Right renal pelvis (tissue), 4 donors: Measurements from ENCODE around the gene SURF1. TPM values are rescaled to one million over a fixed set of nuclear protein-coding genes. Genes with fewer than 3 reads are reported as not detected.
"Not testable (repeated sequence)": the region's sequence is repeated elsewhere in the genome, so short reads cannot be mapped to it uniquely, and the experiment has no call there.

ENCODE experiments used
- DNase-seq, 4 donors: peaks; one replicate each; pipeline ENCODE4 v3.0.0-alpha.2; 2013; ENCODE audit warnings: low read depth in 4 of 4, low spot score in 3 of 4, missing footprints in 1 of 4
- polyA plus RNA-seq, 4 donors: library from polyadenylated mRNA; unstranded; fragments of 120-200 nt; gene quantifications; one replicate each; pipeline ENCODE4 v1.2.1, GENCODE V29; 2013; ENCODE audit not compliant: insufficient read length in 4 of 4

SURF1 gene
- polyA plus RNA-seq, 4 donors: 33.8 to 53.0 (median 42.4) TPM

DNA sequence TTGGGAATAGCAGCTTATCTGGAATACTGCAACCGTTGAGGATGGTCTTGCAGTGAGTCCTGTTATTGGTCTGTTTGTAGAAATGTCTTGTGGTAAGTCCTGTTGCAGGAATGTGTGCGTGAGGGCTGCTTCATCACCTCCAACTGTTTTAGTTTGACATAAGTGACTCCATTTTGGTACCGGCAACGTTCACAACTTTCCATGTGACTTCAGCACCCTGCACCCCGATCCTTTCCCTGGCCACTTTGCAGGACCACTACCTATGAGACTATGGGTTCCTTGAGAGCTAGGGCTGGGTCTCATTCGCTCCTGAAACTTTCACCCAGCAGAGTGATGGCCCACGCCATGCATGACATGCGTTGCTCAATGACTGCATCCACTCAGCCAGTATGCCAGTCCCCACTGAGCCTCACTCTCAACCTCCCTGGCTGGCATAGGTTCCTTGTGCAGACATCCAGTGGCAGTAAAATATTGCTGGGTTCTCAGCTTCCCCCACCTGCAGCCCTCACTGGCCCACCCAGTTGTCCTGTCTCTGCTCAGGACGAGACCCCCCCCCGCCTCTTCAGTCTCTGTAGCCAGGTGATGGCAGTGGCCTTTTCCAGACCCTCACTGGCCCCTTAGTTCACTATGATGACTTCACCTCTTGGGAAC is 28.3 kb downstream of the SURF1 start:
- no peak for DNase-seq

DNA sequence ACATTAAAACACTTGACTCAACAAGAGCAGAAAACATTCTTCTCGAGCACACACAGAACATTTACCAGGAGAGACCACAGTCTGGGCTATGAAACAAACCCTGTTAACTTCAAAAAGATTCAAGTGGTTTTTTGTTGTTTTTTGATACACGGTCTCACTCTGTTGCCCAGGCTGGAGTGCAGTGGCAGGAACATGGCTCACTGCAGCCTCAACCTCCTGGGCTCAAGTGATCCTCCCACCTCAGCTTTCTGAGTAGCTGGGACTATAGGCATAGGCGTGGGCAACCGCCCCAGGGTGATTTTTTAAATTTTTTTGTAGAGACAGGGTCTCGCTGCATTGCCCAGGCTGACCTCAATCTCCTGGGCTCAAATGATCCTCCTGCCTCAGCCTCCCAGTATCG is 29.3 kb downstream of the SURF1 start:
- not testable (repeated sequence) for DNase-seq

DNA sequence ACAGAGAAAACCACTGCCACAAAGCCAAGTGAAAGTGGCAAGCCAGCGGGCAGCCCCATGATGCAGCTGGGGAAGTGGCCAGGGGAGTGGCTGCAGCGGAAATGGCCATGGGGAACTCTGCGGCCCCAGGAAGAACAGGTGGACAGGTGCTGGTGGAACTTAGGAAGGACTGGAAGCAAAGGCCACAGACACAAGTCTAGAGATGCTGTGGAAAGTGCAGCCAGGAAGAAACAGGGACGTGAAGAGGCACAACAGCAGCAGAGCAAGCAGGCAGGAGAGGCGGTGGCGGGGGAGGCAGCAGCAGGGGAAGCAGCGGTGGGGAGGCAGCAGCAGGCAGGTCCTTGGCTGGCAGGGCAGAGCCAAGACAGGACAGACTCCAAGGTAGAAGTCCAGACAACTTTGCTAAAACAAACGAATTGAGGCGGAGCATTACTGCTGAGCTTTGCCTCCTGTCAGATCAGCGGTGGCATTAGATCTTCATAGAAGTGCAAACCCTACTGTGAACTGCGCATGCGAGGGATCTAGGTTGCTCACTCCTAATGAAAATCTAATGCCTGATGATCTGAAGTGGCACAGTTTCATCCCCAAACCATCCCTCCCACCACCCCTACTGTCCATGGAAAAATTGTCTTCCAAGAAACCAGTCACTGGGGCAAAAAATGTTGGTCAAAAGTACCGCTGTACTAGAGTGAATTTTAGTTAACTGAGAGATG is 32.1 kb downstream of the SURF1 start:
- DNase-seq: no peak

DNA sequence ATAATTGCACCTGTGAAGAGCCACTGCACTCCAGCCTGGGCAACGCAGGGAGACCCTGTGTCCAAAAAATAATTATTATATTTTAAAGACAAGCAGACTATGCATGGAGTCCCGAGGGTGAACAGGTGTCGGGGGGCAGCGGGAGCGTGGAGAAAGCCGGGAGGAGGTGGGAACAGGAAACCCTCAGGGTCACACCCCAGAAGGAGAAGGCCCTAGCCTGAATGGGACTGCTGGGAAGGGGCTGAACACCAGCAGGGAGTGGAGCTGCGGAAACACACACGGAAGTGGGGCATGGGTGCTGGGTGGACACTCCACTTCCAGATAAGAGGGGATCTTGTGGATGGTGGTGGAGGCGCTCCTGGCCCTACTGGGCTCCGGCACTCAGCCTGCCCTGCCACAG is 33.1 kb downstream of the SURF1 start:
- no peak for DNase-seq

DNA sequence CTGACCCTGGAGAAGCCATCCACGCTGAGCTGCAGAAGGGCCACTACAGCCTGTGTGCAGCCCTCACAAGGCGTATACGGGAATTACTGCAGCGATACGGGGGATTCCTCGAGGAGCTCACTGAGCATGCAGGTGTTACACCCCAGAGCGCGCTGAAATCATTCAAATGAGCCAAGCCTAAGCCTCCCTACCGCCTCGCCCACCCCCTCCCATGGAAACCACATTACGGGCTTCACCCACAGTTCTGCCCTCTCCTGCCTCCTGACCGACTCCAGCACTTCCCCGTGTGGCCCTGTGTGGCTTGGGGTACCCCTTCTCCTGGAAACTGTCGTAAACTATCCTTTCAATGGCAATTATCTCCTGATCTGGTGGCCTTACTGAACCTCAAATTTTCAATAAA is 33.6 kb downstream of the SURF1 start:
- no peak for DNase-seq

DNA sequence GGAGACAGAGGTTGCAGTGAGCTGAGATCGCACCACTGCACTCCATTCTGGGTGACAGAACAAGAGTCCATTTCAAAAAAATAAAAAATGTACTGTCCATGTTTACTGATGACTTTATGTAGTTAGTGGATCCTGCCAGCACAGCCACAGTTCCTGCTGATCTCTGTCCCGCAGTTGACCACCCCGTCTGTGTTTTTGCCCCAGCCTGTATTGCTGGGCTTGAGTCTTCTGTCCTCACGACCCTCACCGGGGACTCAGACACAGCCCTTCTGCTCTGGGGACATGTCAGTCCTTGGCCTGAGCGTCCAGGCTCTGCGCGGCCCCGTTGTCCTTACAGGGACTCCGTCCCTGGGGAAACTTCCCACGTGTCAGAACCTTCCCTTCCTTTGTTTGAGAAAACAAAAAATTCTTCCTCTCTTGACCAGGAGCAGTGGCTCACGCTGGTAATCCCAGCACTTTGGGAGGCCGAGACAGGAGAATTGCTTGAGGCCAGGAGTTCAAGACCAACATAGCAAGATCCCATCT is 34.8 kb downstream of the SURF1 start:
- no peak for DNase-seq

DNA sequence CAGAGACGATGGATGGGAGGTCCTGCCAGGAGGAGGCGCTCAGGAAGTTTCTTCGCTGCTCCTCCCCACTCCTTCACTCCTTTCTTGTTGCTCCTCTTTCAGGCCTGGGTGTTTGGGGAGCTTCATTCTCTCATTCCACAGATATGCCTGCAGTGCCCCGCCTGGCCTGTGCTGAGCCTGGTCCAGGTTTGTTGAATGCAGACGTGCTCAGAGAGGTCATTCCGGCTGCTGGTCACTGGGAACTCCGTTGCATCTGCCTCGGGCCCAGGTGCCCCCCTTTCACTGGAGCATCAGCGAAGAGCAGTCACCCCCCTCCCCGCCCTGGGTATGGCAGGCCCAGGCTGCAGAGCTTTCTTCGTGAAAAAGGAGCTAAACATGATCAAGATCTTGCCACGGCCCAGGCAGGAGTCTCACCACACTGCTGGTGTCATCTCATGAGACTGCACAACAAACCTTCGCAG is 35.8 kb downstream of the SURF1 start:
- DNase-seq: no peak

DNA sequence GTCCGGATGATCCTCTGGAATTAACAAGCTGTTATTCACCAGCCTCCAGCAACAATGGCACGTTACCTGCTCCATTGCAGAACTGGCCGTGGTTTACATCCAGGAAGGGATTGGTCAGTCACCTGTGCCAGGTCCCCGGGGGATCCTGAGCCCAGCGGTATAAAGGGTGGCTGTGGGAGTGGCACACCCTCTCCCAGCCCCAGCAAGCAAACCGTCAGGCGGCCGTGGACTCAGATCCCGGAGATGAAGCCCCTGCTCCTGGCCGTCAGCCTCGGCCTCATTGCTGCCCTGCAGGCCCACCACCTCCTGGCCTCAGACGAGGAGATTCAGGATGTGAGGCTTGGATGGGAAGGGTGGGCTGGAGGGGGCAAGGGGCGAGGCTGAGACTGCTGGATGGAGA is 38.7 kb downstream of the SURF1 start:
- not testable (repeated sequence) for DNase-seq

DNA sequence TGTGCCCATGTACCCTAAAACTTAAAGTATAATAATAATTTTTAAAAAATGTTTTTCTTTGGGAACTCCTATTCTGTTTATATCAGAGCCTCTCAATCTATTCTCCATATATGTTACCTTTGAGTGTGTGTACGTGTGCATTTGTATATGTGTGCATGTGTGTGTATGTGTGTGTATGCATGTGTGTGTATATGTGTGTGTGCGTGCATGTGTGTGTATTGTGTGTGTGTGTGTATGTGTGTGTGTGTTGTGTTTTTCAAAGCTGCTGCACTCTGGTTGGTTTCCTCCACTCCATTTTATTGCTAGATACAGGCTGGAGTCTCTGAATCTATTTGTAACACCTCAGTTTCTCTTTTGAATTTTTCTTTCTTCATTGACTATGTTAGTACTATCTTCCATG is 40.3 kb downstream of the SURF1 start:
- DNase-seq: no peak

DNA sequence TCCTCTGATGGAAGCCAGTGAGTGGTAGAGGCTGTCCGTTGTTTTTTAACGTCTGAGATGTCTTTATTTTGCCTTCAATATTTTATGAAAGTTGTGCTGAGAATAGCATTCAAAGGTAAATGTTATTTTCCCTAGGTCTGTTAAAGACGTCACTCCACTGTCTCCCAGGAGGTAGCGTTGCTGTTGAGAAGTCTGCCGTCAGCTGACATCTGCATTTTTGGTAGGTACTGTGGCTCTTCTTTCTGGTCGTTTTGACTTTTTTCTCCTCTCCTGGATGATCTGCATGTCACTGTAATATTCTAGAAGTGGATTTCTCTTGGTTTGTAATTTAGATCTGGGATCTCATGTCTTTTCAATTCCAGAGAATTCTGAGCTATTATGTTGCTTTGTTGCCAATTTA is 46.7 kb downstream of the SURF1 start:
- no peak for DNase-seq

DNA sequence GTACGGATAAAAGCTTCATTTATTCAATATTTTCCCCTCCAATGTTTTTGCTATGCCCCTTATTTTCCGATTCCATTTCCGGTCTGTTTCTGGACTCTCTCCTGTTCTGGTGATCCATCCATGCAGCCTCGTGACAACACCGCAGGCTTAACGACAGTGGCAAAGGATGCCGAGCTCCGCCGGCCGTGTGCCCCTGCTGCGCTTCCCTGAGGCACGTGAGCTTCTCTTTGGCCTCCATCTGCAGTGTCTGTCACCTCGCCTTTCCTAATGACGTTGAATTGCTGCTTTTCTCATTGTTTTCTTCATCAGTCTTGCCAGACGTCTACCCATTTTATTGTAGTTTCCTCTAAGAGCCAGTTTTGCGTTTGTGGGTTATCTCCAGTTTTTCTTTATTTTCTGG is 49.0 kb downstream of the SURF1 start:
- no peak for DNase-seq

DNA sequence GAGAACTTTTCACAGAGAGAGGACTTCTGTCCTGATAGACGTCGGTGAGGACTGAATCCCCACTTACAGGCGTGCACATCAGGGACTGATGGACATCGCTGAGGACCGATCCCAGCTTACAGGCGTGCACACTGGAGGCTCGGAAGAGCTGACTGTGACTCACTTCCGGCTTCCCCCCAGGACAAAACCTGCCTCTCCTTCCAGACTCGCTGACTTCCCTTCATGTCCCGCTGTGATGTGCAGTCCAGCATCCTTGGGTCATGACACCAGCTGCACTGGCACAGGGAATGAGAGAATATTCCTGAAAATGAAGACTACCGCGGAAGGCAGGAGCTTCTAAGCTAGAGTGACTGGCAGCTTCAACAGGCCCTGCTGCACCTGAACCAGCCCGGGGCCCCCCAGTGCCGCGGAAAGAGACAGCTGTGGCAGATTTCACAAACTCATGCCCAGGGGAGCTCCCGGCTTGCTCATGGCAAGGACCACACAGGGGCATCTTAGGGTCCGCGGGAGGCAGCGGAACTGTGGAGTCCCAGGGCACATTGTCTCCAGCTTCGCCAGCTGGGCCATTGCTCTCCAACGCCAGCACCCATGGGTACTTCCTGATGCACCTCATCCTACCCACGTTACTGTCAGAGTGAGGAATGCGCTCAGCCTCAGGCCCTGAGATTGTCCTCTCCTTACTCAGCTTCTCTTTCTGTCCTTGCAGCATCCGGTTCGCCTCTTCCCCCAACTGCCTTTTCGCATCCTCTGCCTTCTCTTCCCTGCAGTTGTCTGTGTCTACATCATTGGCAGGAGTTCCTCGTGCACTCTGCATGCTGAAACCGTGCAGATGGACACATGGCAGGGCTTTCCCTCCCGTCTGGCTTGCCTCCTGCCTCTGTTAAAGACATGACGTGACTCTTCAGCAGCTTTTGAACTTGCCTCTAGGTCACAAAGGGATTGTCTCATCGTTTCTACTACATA is 49.8 kb downstream of the SURF1 start:
- no peak for DNase-seq

DNA sequence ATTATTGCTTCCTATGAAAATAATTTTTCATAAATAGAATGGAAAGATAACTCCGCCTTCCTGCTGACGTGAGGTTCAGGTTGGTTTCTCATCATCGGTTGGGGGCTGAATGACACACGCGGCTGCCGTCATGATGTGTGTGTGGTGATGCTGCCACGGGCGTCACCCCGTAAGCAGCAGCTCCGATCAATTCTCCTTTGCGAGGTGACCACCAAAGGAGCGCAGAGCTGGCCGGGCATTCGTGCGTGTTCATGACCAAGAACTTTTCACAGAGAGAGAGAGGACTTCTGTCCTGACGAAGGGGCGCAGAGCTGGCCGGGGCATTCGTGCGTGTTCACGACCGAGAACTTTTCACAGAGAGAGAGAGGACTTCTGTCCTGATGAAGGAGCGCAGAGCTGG is 50.6 kb downstream of the SURF1 start:
- no peak for DNase-seq

DNA sequence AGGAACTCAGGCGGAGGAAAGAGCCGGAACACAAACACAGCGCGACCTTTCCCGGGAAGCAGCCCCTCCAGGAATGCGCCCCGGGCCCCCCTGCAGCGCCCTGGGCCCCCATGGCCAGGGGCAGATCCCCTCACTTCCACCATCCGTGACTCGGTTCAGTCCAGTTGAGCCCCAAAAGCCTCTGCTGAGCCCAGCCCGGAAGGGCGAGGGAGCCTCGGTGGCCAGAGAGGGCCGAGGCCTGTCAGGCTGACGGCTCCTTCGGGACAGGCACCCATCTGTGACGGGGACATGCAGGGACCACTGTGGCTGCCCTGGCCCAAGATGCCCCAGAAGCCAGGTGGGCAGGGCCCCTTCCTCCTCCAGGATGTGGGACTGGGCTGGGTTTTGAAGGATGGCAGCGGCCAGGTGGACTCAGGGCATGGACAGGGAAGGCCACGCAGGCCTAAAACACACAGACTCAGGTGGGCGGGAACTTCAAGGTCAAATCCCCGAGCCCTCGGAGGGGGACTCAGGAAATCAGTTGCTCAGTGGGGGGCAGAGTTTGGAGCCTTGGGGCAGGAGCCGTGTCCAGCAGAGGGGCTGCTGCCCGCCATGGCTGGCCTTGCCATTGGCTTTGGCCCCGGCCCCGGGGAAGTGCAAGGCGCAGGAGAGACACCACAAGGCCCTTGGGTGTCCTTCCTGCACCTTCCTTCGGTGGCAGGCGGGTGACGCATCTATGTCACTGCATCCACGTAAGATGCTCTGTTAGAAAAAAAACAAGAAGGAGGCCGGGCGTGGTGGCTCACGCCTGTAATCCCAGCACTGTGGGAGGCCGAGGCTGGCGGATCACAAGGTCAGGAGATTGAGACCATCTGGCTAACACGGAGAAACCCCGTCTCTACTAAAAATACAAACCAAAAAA is 51.6 kb downstream of the SURF1 start:
- no peak for DNase-seq

DNA sequence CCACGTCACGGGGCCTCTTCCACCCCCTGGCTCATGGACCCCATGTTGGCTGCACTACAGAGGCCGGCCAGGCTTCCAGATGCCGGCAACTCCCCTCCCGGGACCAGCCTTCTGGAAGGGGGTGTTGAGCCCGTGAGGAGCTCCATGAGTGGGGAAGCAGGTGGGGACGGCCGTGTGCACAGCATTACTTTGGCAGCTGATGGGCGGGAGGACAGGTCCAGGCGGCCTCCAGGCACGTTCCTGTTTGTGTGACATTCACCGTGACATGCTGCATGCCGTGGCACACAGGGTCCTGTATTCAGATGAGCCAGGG is 52.2 kb downstream of the SURF1 start:
- no peak for DNase-seq

DNA sequence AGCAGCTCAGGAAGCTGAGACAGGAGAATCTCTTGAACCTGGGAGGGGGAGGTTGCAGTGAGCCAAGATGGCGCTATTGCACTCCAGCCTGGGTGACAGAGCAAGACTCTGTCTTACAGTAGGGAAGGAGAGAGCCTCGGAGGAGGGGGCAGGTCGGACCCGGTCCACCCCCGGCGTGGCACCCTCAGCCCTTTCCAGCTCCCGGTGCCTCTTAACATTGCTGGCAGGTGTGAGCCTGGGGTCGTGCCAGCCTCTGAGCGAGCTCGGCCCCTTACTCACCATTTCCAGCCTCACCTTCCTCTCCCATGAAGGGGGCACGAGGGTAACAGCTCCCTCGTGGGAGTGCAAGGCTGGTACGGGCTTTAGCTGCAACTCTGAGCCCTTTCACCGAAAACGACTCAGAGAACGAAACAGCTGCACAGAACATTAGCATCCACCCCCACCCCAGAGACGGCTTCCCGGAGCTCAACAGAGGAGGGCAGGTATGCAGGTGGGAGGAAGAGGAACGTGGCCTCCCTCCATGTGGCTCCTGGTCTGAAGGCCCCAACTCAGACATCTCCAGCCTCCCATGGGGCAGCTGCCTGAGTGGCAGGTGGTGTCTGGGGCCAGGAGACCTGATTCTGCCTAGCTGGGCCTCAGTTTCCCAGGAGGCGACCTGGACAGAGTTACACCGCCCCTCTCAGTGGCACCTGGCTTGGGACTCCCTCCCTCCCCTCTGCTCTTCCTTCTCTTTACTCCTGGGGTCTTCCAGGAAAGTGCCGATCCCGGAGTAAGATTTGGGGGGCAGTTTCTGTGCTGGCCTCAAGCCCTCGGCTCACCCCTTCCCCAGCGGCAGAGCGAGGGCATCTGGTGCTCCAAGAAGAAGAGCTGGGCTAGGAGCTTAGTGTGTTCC is 52.8 kb downstream of the SURF1 start:
- no peak for DNase-seq
